ENCODE data around the gene AHDC1. TPM values are rescaled to one million over a fixed set of nuclear protein-coding genes. Genes with fewer than 3 reads are reported as not detected.

Gene AHDC1
- total and polyA plus RNA-seq, 9 donors: 11.2 to 159 (median 82.1) TPM

GRCh38 chr1:27609618-27610240 is 5.8 kb upstream of the AHDC1 start:
- WGBS, 3 donors: 36 to 45% (median 41%) methylated on average over 12 of the region's 12 CpGs
- no peaks in the 10 kb centered on the region for H3K4me1 ChIP-seq (ENCODE audit: insufficient read depth)
- no peak for DNase-seq
- no peak overlapping the region for H3K27ac ChIP-seq
- TF ChIP-seq CTCF (IDR thresholded peaks at IDR 0.05) (no peak), EP300 (IDR thresholded peaks at IDR 0.05) (no peak), POLR2A (IDR thresholded peaks at IDR 0.05) (no peak)
- H3K4me3 ChIP-seq: no peak overlapping the region
- no peaks in the 10 kb centered on the region for H3K36me3 ChIP-seq
- H3K9me3 ChIP-seq: no peaks in the 10 kb centered on the region
- no peaks in the 10 kb centered on the region for H3K27me3 ChIP-seq
- intact Hi-C loops (cut with DNase I): loop anchor here (2.0 to 10.0 kb wide), 7 partner anchors 53 to 312 kb away; partner anchors contain the start of gene WASF2 (in 1 of the 4)

GRCh38 chr1:27609210-27609555 is 5.2 kb upstream of the AHDC1 start:
- Histone ChIP-seq H3K27ac (no peak overlapping the region), H3K4me1 (ENCODE audit: insufficient read depth) (no peaks in the 10 kb centered on the region), H3K9me3 (no peaks in the 10 kb centered on the region), H3K4me3 (no peak overlapping the region), H3K36me3 (no peaks in the 10 kb centered on the region), H3K27me3 (no peaks in the 10 kb centered on the region)
- intact Hi-C loops (cut with DNase I): loop anchor here (2.0 to 10.0 kb wide), 7 partner anchors 53 to 312 kb away; partner anchors contain the start of gene WASF2 (in 1 of the 4)
- TF ChIP-seq EP300 (IDR thresholded peaks at IDR 0.05) (no peak), POLR2A (IDR thresholded peaks at IDR 0.05) (no peak), CTCF (IDR thresholded peaks at IDR 0.05) (no peak)
- DNase-seq: no peak
- WGBS, 3 donors: 48 to 62% (median 49%) methylated on average over 3 of the region's 3 CpGs

GRCh38 chr1:27607239-27607804 is 3.4 kb upstream of the AHDC1 start:
- intact Hi-C loops (cut with DNase I): loop anchor here (2.0 to 10.0 kb wide), 8 partner anchors 55 to 310 kb away; partner anchors contain the start of gene WASF2 (in 1 of the 4)
- TF ChIP-seq POLR2A (IDR thresholded peaks at IDR 0.05) (no peak), EP300 (IDR thresholded peaks at IDR 0.05) (no peak), CTCF (IDR thresholded peaks at IDR 0.05) (no peak)
- no peaks in the 10 kb centered on the region for H3K36me3 ChIP-seq
- no peaks in the 10 kb centered on the region for H3K4me1 ChIP-seq (ENCODE audit: insufficient read depth)
- 36 to 60% (median 46%) methylated on average over 11 of the region's 11 CpGs for WGBS, 3 donors
- peak in 1 of 5 donors; percentile 50 for DNase-seq
- H3K9me3 ChIP-seq: no peaks in the 10 kb centered on the region
- no peaks in the 10 kb centered on the region for H3K27me3 ChIP-seq
- no peak overlapping the region for H3K4me3 ChIP-seq
- H3K27ac ChIP-seq: no peak overlapping the region

- no peak overlapping the region for H3K4me3 ChIP-seq
Measured at GRCh38 chr1:27606708-27607238, 2.8 kb upstream of the AHDC1 start.

More at GRCh38 chr1:27606708-27607238, 2.8 kb upstream of the AHDC1 start:
- WGBS, 3 donors: 68 to 81% (median 70%) methylated on average over 3 of the region's 3 CpGs
- no peaks in the 10 kb centered on the region for H3K36me3 ChIP-seq
- H3K4me1 ChIP-seq (ENCODE audit: insufficient read depth): no peaks in the 10 kb centered on the region
- no peaks in the 10 kb centered on the region for H3K27me3 ChIP-seq
- intact Hi-C loops (cut with DNase I): loop anchor here (2.0 to 10.0 kb wide), 8 partner anchors 56 to 309 kb away; partner anchors contain the start of gene WASF2 (in 1 of the 4)
- no peak overlapping the region for H3K27ac ChIP-seq
- H3K9me3 ChIP-seq: no peaks in the 10 kb centered on the region
- DNase-seq: no peak
- TF ChIP-seq POLR2A (IDR thresholded peaks at IDR 0.05) (no peak), EP300 (IDR thresholded peaks at IDR 0.05) (no peak), CTCF (IDR thresholded peaks at IDR 0.05) (no peak)

Data from ovary (tissue), 9 donors.